CD4-positive, alpha-beta T cell treated with Interleukin-4 for 1 hour (primary cell): ENCODE data around the gene ZNF354C.

ENCODE experiments used
- DNase-seq, 2 donors: peaks; one replicate each; pipeline ENCODE4 v3.0.0-alpha.2; 2020 to 2022

The ZNF354C gene

GRCh38 chr5:179127136-179128040 is 67.2 kb downstream of the ZNF354C start:
- DNase-seq: no peak

DNA sequence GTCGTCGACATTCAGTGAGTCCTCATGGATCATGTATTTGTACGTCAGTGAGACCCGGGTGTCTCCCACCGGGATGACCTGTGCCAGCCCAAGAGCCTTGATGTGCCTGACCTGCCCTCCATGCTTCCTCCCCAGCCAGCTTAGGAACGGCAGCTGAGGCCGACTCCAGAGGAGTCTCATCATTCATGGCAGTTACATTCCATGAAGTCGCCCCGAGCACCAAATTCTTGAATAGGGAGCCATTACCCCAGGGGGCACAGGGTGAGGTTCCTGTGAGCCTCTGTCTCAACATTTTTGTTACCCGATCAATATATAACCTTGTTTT is 67.8 kb downstream of the ZNF354C start:
- no peak for DNase-seq

DNA sequence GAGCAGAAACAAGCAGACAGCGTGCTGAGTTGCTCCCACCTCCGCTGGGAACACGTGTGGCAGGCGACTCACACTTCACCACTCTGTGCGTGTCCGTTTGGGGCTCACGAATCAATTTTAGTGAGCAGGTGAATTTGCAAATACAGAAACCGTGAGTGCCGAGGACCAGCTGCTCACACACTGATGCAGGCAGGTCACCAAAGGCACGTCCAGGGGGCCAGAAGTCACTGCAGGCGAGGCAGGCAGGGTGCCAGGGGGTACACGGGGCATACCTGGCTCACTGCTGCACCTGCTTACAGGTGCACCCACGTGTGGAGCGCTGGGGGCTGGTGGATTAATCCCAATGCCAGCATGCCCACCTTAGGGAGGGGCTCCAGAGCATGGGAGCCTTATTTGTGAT is 68.8 kb downstream of the ZNF354C start:
- DNase-seq: no peak

DNA sequence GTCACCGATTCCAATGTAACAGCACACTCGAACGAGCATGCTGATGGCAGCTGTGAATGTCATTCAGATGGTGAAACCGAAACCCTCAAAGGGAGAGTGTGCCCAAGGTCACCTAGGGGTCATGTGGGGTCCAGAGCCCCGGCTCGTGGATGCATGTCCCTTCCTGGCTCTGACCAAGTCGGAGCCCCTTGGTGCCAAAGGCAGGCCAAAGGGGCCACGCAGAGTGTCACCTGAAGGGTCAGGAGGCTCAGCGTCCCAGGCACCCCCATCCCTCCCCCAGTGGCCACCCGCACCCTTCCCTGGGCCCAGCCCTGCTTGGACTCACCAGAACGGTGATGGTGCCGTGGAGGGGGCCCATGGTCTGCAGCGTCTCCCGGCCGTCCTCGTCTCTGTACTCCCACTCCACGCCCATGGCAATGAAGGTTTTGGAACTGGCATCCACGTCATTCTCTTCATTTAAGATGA is 69.5 kb downstream of the ZNF354C start:
- DNase-seq: no peak

DNA sequence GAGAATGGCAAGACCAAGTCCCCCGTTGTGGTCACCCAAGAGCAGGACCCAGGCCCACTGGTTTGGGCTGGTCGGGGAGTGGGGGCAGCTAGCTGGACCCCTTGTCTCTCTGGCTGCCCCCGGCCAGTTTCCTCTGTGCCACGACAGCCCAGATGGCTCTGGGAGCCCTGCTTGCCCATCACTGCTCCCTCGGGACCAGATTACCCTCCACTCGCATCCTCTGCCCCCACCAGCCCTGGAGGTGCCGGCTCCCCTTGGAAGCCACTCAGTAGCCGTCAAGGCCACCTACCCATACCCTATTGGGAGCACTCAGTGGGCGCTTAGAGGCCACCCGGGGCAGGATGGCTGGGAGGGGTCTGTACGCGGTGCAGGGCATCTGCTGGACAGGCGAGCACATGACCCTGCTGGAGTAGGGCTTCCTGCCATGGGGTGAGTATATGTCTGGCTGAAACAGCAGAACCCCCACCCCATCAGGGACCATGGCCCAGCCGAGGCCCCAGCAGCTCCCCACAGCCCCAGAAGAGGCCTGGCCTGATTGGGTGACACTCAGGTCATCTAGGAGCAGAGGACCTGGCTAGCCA is 70.0 kb downstream of the ZNF354C start:
- no peak for DNase-seq

DNA sequence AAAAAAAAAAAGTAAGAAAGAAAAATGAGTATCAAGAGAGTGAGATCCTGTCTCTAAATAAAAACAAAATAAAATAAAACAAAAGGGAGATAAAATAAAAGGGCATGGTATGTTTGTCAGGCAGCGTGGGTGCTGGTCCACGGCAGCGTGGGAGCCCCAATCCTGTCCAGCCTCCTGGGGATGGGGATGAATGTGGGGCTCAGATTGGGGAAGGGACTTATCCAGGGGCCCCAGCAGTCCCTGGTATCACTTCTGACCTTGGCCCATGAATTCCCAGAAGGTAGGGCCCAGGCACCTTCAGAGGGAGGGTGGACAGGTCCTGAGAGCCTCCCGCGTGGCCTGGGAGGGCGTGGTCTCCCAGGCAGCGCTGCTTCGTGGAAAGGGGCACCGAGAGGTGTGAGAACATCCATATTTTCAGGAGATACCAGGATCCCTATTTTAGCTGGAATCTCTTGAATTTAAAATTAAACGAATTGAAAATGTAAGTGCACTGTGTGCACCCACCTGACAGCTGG is 71.2 kb downstream of the ZNF354C start:
- DNase-seq: no peak

DNA sequence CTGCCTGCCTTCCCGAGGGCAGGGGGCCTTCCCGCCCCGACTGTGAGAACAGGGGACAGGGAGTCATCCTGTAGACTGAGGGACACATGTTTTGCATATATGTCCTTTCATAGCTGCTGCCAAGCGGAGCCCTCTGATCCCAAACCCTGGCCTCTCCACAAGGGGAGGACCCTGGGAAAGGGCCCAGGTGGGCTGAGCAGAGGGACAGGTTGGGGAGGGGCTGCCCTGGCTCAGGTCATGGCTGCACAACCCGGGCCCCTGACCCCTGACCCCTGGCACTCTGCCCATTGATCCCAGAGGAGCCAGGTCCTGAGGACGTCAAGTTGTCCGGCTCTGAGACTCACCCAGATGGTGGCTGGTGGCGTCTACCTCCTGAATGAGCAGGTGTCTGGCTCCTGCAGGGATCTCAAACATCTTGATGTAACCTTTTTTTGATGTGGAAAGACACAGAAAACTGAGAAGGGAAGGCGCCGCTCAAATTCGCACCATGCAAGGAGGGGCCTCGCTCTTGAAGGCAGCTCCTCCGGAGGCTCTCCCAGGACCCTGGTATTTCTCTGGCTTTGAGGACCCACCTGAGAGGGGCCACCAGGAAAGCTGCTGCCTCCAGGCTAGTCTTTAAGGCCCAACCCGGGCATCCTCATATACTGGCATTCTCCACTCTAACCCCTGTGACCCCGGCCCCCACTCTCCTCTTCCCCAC is 71.9 kb downstream of the ZNF354C start:
- no peak for DNase-seq

- DNase-seq: no peak
Measured at GRCh38 chr5:179132586-179133355, 72.6 kb downstream of the ZNF354C start.
